CD1c-positive myeloid dendritic cell (primary cell): ENCODE data around the gene XPO5.
"Not testable (repeated sequence)": the region's sequence is repeated elsewhere in the genome, so short reads cannot be mapped to it uniquely, and the experiment has no call there.

Experiments
- DNase-seq: peaks from one replicate; pipeline ENCODE4 v3.0.0-alpha.2; 2016; ENCODE audit errors: extremely low spot score

Gene XPO5

DNA sequence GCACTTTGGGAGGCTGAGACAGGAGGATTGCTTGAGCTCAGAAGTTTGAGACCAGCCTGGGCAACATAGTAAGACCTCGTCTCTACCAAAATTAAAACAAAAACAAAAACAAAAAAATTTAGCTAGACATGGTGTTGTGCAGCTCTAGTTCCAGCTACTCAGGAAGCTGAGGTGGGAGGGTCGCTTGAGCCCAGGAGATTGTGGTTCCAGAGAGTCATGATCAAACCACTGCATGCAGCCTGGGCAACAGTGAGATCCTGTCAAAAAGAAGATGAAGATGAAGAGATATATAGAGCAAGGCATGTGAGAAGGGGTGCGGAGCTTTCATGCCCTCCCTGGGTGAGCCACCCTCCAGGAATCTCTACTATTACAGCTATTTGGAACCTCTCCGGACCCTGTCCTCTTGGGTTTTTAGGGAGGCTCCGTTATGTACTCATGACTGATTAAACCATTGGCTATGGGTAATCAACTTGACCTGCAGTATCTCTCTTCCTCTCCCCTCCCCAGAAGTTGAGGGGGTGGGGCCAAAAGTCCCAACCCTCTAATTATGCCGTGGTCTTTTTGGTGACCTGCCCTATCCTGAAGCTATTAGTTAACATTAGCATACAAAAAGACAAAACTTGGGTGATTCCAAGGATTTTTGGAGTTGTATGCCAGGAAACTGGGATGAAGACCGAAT, 9.2 kb upstream of the XPO5 start:
- no peak for DNase-seq

DNA sequence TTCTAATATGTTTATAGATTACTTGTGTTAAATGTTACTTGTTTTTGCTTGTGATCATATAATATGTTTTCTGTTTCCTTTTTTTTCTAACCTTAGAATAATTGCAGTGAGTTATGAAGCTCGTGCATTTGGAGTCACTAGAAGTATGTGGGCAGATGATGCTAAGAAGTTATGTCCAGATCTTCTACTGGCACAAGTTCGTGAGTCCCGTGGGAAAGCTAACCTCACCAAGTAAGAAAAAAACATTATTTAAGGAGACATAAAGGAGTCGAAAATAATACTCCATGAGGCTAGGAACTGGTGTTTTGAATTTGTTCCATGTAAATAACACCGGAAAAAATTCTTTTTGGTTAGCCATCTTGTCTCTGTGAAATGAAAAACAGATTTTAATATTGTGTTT, 7.1 kb upstream of the XPO5 start:
- no peak for DNase-seq

DNA sequence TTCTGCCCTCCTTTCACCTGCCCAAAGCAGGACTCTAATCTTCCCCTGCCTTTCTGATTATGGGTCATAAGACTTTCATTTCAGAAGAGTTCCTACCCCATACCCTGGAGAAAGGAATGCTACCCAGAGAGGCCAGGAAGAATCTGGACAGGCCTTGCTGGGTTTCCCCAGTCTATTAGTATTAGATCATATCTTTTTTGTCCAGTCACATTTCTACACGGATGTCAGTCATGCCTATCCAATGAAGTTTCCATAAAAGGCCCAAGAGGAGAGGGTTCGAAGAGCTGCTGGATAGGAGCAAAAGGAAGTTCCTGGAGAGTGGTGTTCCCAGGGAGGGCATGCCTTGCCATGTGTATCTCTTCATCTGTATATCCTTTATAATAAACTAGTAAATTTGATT, 3.3 kb upstream of the XPO5 start:
- no peak for DNase-seq

DNA sequence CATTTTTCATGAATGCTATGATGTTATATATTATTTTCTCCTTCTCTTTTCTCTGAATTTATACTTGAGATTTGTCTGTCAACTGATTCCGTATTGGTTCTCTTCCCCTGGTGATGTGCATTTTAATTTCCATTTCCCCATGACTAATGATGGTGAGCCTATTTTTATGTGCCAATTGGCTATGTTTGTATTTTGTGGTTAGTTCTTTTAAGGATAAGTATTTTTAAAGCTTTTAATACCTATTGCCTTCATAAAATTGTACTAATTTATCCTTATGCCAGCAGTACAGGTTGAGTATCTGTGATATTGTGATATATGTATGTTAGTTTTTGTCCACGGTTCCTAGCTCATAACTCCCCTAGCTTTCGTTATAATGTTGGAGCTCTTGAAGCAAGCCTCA, 2.9 kb upstream of the XPO5 start:
- no peak for DNase-seq

DNA sequence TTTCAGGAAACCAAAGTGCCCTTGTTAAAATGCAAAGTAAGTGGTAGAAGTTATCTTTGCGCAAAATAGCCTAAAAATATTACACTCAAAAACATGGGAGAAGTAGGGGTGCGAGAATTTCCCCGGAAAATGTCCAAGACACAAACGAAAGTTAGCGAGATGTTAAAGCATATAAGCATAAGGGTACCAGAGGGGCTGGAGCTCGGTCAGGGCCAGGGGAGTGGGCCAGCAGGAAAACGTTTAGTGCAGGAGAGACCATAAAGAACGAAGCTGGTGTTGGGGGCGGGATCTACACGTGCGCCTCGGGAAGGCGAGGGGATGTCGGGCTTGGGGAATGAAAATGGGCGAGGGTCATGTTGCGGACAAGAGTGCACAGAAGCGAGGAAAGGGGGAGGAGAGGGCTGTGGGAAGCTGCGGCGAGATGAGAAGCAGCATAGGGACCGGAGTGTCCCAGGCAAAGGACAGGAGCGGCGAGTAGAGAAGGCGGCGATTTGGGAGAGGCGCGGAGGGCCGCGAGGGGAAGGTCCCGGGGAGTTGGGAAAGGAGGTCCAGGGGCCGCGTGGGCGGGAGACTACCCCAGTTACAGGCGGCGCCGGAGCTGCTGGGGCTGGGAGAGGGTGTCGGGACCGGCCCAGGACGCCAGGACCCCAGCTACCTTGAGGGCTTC, 600 bp downstream of the XPO5 start:
- peak; percentile 64 for DNase-seq

DNA sequence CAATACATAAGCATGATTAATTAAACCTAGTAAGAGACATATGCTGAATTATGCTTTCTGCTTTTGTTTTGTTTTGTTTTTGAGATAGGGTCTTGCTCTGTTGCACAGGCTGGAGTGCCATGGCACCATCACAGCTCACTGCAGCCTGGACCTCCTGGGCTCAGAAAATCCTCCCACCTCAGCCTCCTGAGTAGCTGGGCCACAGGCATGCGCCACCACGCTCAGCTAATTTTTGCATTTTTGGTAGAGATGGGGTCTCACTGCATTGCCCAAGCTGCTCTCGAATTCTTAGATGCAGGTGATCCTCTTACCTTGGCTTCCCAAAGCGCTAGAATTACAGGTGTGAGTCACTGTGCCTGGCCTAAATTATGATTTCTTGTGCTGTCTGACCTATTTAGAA, 3.8 kb downstream of the XPO5 start:
- no peak for DNase-seq

DNA sequence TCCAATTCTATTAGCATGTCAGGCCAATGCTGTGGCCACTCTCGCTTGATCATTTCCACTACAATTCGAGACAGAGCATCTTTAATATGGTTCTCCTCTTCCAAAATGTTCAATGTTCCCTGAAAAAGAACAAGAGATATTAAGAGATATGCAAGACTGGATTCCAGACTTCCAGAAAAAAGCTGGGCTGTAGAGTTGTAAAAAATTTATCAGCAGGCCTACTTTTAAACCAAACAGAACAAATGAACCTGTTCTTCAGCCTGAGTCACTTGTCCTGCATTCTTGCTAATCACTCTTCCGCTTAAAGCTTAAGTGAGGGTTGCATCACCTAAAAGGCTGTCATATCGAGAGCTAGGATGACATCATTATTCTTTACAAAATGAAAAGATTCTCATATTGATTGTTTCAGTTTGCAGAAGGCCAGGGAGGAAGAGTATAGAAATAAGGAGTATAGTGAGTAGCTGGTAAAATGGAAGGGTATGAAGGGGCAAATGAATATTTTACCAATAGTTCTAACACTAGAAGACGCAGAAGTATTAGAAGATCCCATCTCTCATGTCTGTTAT, 4.9 kb downstream of the XPO5 start:
- peak; percentile 6 for DNase-seq

DNA sequence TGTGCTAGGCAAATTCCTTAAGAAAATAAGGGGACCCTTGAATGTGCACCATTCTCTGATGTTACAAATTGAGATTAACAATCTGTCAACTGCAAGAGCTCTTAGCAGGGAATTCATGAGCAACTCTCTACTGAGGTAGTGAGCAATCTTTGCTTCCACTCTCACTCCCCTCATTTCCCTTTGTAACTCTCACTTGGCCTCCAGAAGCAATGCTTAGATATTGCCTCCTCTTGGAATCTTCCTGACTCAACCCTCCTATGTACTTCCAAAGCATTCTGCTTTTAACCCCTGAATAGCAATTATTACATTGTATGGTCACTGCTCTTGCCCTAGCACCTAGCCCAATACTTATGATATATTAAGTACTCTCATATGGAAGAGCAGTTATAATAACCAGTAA, 16.5 kb downstream of the XPO5 start:
- DNase-seq = no peak

DNA sequence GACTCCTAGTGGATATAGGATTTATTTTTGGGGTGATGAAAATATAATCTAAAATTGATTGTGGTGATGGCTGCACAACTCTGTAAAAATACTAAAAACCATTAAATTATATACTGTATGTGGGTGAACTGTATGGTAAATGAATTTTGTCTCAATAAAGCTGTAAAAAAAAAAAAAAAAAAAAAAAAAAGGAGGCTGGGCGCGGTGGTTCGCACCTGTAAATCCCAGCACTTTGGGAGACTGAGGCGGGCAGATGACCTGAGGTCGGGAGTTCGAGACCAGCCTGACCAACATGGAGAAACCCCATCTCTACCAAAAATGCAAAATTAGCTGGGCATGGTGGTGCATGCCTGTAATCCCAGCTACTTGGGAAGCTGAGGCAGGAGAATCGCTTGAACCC, 18.2 kb downstream of the XPO5 start:
- DNase-seq = not testable (repeated sequence)

DNA sequence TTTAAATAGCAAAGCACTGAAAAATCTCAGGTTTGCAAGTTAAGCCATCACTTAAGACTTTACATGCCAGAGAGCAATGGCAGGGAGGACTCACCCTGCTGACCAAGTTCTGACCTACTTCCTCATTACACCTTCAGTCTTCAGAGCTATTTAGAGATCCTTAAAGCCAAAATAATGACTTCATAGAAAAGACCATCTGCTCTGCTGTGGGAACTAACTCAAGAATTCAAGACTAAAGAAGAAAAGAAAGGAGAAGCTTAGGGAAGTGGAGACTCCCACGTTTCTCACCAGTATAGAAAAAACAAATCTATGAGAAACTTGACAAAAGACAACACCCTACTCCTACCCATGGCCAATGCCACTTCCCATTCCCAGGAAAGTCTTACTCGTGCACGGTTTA, 28.6 kb downstream of the XPO5 start:
- no peak for DNase-seq

DNA sequence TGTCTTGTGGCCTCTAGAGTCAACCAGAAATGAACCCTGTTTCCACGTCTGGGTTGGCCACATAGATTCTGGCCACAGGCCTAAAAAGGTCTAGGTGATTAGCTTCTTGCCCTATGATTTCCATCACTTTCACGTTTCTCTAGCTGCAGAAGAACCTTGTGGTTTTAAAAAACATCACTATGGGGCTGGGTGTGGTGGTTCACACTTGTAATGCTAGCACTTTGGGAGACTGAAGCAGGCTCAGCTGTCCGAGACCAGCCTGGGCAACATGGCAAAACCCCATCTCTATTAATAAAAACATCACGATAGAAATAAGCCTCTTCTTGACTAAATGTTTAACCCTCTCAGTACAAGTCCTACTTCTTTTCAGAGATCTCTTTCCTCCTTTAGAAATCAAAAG, 31.4 kb downstream of the XPO5 start:
- DNase-seq = no peak

DNA sequence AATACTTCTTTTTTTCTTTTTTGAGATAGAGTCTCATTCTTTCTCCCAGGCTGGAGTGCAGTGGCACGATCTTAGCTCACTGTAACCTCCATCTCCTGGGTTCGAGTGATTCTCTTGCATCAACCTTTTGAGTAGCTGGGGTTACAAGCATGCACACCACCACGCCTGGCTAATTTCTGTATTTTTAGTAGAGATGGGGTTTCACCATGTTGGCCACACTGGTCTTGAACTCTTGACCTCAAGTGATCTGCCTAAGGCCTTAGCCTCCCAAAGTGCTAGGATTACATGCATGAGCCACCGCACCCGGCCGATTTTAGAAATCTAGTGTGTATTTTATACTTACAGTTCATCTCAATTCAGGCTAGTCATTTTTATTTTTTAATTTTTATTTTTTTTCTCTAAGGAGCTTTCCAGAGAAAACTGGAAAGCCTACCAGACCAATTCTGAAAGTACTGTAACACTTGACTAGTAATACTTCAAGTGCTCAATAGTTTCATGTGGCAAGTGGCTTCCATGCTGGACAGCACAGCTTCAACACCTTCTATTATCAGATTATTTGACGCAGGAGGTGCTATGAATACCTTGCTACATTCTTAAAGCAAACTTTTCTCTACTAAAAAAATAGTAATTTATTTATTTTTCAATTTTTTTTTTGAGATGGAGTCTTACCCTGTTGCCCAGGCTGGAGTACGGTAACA, 33.9 kb downstream of the XPO5 start:
- DNase-seq = no peak

DNA sequence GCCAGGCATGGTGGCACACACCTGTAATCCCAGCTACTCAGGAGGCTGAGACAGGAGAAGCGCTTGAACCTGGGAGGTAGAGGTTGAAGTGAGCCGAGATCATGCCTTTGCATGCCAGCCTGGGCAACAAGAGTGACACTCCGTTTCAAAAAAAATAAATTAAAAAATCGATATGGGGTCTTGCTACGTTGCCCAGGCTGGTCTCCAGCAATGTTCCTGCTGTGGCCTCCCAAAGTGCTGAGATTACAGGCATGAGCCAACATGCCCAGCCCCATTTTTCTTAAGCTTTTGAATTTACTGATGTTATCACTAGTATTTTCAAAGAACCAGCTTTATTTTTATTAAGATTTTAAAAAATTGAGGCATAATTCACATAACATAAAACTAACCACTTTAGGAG, 35.3 kb downstream of the XPO5 start:
- no peak for DNase-seq

DNA sequence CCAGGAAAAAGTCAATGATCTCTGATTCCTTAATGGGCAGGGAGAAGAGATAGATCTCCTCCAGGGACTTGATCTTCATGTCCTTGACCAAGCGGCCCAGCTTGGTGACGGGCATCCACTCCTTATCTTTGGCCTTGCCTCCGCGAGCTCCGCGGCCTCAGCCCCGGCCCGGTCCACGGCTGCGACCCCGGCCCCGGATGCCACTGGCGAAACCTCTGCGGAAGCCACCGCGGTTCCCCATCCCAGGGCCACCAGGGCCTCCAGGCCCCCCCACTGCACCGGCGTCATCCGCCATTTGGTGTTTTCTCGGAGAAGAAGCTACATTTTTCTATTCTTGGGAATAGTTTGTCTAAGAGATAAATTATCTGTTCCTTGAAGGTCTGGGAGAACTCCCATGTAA, 36.4 kb downstream of the XPO5 start:
- DNase-seq = not testable (repeated sequence)

DNA sequence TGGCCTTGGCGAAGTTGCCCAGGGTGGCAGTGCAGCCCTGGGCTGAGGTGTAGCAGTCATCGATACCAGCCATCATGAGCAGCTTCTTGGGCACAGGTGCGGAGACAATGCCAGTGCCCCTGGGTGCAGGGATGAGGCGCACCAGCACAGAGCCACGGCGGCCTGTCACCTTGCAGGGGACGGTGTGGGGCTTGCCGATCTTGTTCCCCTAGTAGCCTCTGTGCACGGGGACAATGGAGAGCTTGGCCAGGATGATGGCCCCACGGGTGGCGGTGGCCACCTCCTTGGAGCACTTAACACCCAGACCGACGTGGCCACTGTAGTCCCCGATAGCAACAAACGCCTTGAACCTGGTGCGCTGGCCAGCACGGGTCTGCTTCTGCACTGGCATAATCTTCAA, 36.9 kb downstream of the XPO5 start:
- DNase-seq = not testable (repeated sequence)

DNA sequence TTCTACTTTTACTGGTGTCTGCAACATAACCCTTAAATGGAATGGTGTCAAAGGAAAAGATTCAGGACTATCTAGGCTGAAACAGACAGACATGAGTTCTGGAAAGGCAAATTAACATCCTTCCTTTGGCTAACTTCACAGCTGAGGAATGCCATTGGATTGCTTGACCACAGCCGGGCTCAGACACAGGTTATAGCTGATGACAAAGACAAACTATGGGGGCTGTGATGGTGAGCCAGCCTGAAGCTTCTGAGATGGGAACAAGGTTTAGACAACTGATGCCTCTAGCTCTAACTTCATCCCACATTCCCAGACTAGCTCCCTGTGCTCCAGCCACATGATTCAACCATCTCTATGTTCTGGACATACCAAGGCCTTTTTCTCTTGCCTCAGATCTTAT, 43.6 kb downstream of the XPO5 start:
- no peak for DNase-seq

DNA sequence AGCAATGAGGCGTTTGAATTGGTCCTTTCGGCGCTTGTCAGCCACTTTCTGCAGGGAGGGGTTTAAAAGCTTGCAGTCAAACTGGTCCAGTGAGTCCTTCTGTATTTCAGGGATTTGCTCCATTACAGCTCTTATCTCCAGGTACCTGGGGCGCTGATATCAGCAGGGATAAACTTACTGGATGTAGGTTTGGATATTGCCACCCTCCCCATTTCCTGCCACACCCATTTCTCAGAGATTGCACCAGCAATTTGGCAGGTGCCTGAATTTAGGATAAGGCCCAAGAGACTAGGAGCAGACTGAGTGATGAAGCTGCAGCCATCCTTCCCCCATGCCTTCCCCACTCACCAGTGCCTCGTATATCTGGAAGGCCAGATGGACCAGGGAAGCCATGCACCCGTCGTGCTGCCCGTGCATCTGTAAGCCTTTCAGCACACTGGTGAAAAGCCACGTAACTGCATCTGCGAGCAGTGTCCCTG, 51.3 kb downstream of the XPO5 start:
- no peak for DNase-seq

DNA sequence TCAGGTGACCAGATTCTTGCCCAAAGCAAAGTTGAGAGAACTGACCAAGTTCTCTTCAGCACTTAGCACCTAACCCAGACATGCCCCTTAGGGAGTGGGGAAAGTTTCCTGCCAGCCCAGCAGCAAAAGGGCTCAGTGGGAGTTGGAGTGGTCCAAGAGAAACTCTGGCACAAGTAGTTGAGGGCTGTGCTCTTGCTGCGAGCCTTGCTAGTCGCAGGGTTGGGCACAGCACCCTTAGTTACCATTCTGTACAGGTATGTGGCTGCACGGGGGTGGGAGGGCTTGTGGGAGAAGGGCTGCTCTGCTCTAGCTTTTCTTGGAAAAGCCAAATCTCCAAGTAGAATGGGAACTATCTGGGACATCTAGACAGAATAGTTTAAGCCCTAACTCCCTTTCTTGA, 52.6 kb downstream of the XPO5 start:
- DNase-seq = no peak

DNA sequence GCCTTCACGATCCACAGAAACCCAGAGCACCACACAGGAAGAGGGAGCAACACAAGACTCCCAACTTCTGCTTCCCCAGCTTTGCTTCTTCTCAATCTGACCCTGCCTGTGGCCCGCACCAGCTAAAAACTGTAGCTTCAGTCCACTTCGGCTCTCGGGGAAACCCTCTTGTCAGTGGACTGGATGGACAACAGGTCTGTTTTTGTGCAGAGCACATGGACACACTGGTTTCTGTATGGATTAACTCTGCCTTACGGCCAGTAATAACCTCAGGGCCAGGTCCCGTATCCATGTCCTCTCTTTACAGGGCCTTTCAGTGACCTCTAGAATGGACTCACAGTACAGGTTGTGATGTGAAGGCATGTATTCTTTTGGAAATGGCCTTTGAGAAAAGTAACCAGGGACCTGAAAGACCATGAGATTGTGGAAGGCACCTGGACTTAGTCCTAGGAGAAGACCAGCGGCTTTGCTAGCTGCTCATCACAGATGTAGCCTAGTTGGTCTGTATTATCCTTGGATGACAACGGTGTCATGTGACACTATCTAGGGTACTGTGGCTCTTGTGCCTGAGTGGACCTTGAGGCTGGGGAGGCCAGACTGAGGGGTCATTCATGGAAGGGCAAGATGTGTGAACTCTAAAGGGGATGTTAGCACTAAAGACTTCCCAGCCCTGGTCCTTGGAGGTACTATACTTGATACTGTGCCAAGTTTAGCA, 53.1 kb downstream of the XPO5 start:
- DNase-seq = no peak

DNA sequence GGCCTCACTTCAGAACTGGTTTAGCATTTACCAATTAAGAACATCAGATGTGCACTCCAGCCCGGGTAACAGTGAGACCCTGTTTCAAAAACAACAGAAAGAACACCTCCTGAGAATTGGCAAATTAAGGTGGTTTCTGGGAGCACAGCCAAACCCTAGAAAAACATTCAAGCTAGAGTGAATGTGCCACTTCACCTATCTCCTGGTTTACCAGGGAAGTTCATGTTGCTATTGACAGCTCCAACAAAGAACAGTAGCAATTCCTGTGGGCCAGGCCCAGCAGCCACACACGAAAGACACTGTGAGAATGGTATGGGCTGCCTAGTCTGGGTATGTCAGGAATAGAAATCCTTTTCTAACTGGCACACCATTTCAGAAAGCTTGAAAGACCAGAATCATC, 54.0 kb downstream of the XPO5 start:
- DNase-seq = no peak

DNA sequence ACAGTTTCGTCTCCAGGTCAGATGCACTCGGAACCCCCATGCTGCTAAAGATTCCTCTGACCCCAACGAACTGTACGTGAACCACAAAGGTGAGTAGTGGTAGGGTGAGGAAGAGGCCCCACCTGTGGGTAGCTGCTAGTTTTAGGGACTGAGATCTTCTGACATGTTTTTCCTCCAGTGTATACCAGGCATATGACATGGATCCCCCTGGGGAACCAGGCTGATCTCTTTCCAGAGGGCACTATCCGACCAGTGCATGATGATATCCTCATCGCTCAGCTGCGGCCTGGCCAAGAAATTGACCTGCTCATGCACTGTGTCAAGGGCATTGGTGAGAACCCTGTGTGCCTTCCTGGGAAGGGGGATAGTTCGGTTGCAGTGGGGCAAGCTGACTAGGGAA, 55.7 kb downstream of the XPO5 start:
- DNase-seq = no peak
